Endothelial cell of umbilical vein (primary cell): ENCODE data around the gene DNTT. TPM values are rescaled to one million over a fixed set of nuclear protein-coding genes. Genes with fewer than 3 reads are reported as not detected.
A peak's percentile ranks its signal among the peaks of the same experiment; 100 is the strongest.

Experiments used
- BruUV-seq: library from RNA; stranded (reverse); fragments of 400-500 nt; replicated peaks from 2 replicates; lab custom pipeline; 2021; lab: Mats Ljungman, UMichigan
- CTCF ChIA-PET: fragments of 300-600, 350-600 bp; sonication (Branson Sonifier 250); formaldehyde crosslinking; loops from one replicate; lab custom pipeline; 2021; ENCODE audit warnings: antibody characterized with exemption, inconsistent platforms; lab: Charles Lee
- POLR2A ChIA-PET: fragments of 300-600, 350-600 bp; sonication (Branson Sonifier 250); formaldehyde crosslinking; loops from one replicate; lab custom pipeline; 2021; ENCODE audit warnings: antibody characterized with exemption, inconsistent platforms; lab: Charles Lee
- DNase-seq: peaks from one replicate; pipeline ENCODE4 v3.0.0-alpha.2; 2011; ENCODE audit warnings: low read depth, low spot score
- FAIRE-seq: peaks from 2 replicates; lab custom pipeline; 2011; peaks lifted over from hg19 to GRCh38; lab: Jason Lieb, UNC
- H2AFZ ChIP-seq: 2 replicates; pipeline ENCODE4 v1.6.0; 2012; ENCODE audit warnings: low read depth, low read length, control low read depth, inconsistent platforms
- H3K27ac ChIP-seq: 2 replicates; pipeline ENCODE4 v1.5.1; 2011; ENCODE audit warnings: low read depth, mild to moderate bottlenecking, control low read depth, low read length, moderate library complexity; ENCODE audit not compliant: insufficient read depth
- H3K27me3 ChIP-seq, 2 experiments: 2 replicates each; pipeline versions ENCODE4 v1.6.0 to v1.6.1; 2011; ENCODE audit warnings: low read length in 2 of 2, mixed read lengths in 1 of 2; ENCODE audit not compliant: control insufficient read depth in 2 of 2, insufficient read depth in 2 of 2
- H3K36me3 ChIP-seq, 2 experiments: 2 replicates in 1 of 2; 3 replicates in 1 of 2; pipeline ENCODE4 v1.5.1; 2011; ENCODE audit warnings: low read length in 2 of 2, mild to moderate bottlenecking in 1 of 2, moderate library complexity in 1 of 2; ENCODE audit not compliant: control insufficient read depth in 2 of 2, insufficient read depth in 2 of 2; ENCODE audit errors: extremely low read depth in 1 of 2
- H3K4me1 ChIP-seq: 3 replicates; pipeline ENCODE4 v1.5.1; 2011; ENCODE audit warnings: mild to moderate bottlenecking, low read length; ENCODE audit not compliant: control insufficient read depth, insufficient read depth; ENCODE audit errors: extremely low read depth
- H3K4me2 ChIP-seq: 2 replicates; pipeline ENCODE4 v1.6.1; 2011; ENCODE audit warnings: low read length, control low read depth, mixed read lengths; ENCODE audit not compliant: insufficient read depth
- H3K4me3 ChIP-seq, 3 experiments: fragments of 200-600 bp in 1 of 3; sonication (generic), shearing (Covaris generic) in 1 of 3; replicated peaks in 1 of 3; 2 replicates each; pipeline ENCODE4 v1.5.1; 2011 to 2016; ENCODE audit warnings: control low read depth in 3 of 3, low read length in 3 of 3, mild to moderate bottlenecking in 2 of 3, inconsistent platforms in 1 of 3, low read depth in 1 of 3, moderate library complexity in 1 of 3; ENCODE audit not compliant: insufficient read depth in 1 of 3
- H3K79me2 ChIP-seq: 2 replicates; pipeline ENCODE4 v1.6.0; 2012; ENCODE audit warnings: low read length, inconsistent platforms; ENCODE audit not compliant: control insufficient read depth, insufficient read depth
- H3K9ac ChIP-seq: replicated peaks from 2 replicates; pipeline ENCODE3; 2011; ENCODE audit warnings: low read length, control low read depth; ENCODE audit not compliant: insufficient read depth; ENCODE audit errors: extremely low read depth
- H3K9me1 ChIP-seq: replicated peaks from 3 replicates; pipeline ENCODE4 v1.6.0; 2011; ENCODE audit warnings: mild to moderate bottlenecking, low read length; ENCODE audit not compliant: control insufficient read depth, insufficient read depth; ENCODE audit errors: extremely low read depth
- H3K9me3 ChIP-seq: replicated peaks from 2 replicates; pipeline ENCODE4 v1.5.1; 2012; ENCODE audit warnings: low read length, inconsistent platforms; ENCODE audit not compliant: control insufficient read depth, insufficient read depth
- H4K20me1 ChIP-seq: replicated peaks from 2 replicates; pipeline ENCODE3; 2011; ENCODE audit warnings: mild to moderate bottlenecking, low read length; ENCODE audit not compliant: control insufficient read depth, insufficient read depth; ENCODE audit errors: extremely low read depth
- EZH2 ChIP-seq: IDR thresholded peaks from 2 replicates; pipeline ENCODE4 v1.6.1; 2012; ENCODE audit warnings: borderline replicate concordance, low read depth, mild to moderate bottlenecking, moderate library complexity, low read length, inconsistent platforms; ENCODE audit not compliant: severe bottlenecking
- FOS ChIP-seq: IDR thresholded peaks from 2 replicates; pipeline ENCODE4 v1.6.1; 2011; ENCODE audit warnings: mild to moderate bottlenecking, low read length, moderate library complexity, borderline replicate concordance; ENCODE audit not compliant: insufficient read depth
- GATA2 ChIP-seq: IDR thresholded peaks from 2 replicates; pipeline ENCODE4 v1.7.0; 2011; ENCODE audit warnings: low read depth, mild to moderate bottlenecking, moderate library complexity, mixed read lengths, low read length; ENCODE audit not compliant: insufficient read length, insufficient read depth
- JUN ChIP-seq: IDR thresholded peaks from 2 replicates; pipeline ENCODE4 v1.6.1; 2011; ENCODE audit warnings: borderline replicate concordance, low read depth; ENCODE audit not compliant: insufficient read length, insufficient read depth
- MYC ChIP-seq: IDR thresholded peaks from one replicate; pipeline ENCODE4 v1.6.1; 2011; ENCODE audit warnings: mild to moderate bottlenecking, low read depth, low read length
- POLR2A ChIP-seq: IDR thresholded peaks from 2 replicates; pipeline ENCODE4 v1.6.1; 2012; ENCODE audit warnings: low read depth, mild to moderate bottlenecking, control low read depth, low read length
- POLR2AphosphoS5 ChIP-seq: IDR thresholded peaks from 2 replicates; pipeline ENCODE4 v1.6.1; 2012; ENCODE audit warnings: low read depth, mild to moderate bottlenecking, control low read depth, low read length, moderate library complexity; ENCODE audit not compliant: insufficient read depth
- dilution Hi-C: fragments of 300-500 bp; cut with MboI; formaldehyde crosslinking; loops from one replicate; pipeline ENCODE4 v1.15.0; 2019; ENCODE audit warnings: low sequenced_read_pairs; ENCODE audit not compliant: extremely low pct_ligation_motif_present
- intact Hi-C: fragments of 100-400 bp; cut with micrococcal nuclease; formaldehyde crosslinking; loops from one replicate; pipeline ENCODE4 v1.10.0; 2022
- polyA plus RNA-seq, 4 experiments: library from polyadenylated mRNA; depleted of rRNA in 3 of 4; stranded (reverse) in 3 of 4; unstranded in 1 of 4; fragments of >200 nt; gene quantifications; 2 replicates each; pipeline versions ENCODE4 v1.2.1 to v1.2.3, GENCODE V29; 2011 to 2012; ENCODE audit warnings: missing spikeins in 1 of 4
- total RNA-seq: library from RNA; stranded (reverse); gene quantifications from 2 replicates; pipeline ENCODE4 v1.2.3, GENCODE V29; 2021
- TF ChIP-seq, protein P1 (sequence below): IDR thresholded peaks from 2 replicates; pipeline ENCODE4 v1.6.1; 2011; ENCODE audit not compliant: insufficient read depth, insufficient read length

Gene DNTT
- total and polyA plus RNA-seq, 2 donors (not counting 3 experiments of a cell fraction or from before 2014, with no cell fraction given) = not detected

DNA sequence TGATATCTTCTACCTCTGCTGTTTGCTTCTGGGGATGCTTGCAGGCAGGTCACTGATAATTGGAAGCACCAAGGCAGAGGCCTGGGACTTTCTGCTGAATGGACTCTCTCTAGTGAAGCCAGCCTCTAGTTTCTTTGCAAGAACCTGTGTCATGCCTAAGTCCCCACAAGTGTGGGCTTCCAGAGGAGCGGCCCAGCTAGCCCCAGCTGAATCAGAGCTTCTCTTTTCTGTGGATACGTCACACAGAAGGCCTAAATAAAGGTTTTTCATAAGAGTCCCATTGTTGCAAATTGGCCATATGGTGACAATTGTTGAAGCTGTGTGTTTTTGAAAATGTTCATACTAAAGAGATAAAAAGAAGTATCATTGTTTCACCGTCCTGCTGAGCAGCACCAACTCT is 61.3 kb downstream of the DNTT start:
- H3K9me1 ChIP-seq = no peaks in the 10 kb centered on the region
- TF ChIP-seq FOS = no peak
- no peak for TF ChIP-seq POLR2A
- no peak for TF ChIP-seq GATA2
- TF ChIP-seq JUN = no peak
- no peak for TF ChIP-seq MYC
- TF ChIP-seq, protein P1, sequence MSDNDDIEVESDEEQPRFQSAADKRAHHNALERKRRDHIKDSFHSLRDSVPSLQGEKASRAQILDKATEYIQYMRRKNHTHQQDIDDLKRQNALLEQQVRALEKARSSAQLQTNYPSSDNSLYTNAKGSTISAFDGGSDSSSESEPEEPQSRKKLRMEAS = no peak
- H3K9me3 ChIP-seq = no peaks in the 10 kb centered on the region
- no peaks in the 10 kb centered on the region for H4K20me1 ChIP-seq
- no peaks in the 10 kb centered on the region for H3K27me3 ChIP-seq
- BruUV-seq = no TSS peak
- DNase-seq (no peak), FAIRE-seq (no peak)
- no peak overlapping the region for H3K27ac ChIP-seq
- H3K79me2 ChIP-seq = no peaks in the 10 kb centered on the region
- CTCF ChIA-PET = interaction anchor here (0.9 to 2.6 kb wide), 4 partner anchors 9 to 30 kb away, joined by 3 to 17 read pairs (median 10); no protein-coding TSS in a partner anchor
- H3K4me1 ChIP-seq = peaks cover 10% of the 10 kb centered on the region
- intact Hi-C loops (no loop called here), dilution Hi-C loops (no loop called here)
- no peak overlapping the region for H3K9ac ChIP-seq
- POLR2A ChIA-PET = no interaction called here
- H3K4me2 ChIP-seq = no peak overlapping the region
- no peaks in the 10 kb centered on the region for H3K36me3 ChIP-seq
- no peak overlapping the region for H3K4me3 ChIP-seq
- no peak overlapping the region for H2AFZ ChIP-seq

DNA sequence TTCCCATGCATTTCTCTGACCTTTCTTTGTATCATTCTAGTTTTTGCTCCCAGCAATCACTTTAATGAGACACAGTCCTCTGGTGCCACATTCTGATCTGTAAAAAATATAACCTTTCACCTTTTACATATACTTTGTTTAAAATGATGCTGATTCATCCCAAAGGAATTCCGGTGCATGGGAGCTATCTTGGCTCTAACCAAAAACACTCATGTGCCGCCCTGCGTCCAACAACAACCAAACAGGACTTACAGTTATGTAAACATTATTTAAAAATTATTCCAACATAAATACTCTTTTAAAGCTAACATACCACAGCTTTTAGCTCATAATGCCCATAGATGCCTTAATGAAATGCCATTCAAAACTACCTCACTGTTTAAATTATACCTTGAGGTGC is 62.3 kb downstream of the DNTT start:
- POLR2A ChIA-PET = no interaction called here
- FAIRE-seq = peak; percentile 66

More for the DNA sequence above, 62.3 kb downstream of the DNTT start:
- Histone ChIP-seq H3K4me2 (no peak overlapping the region), H3K27me3 (no peaks in the 10 kb centered on the region), H3K79me2 (no peaks in the 10 kb centered on the region), H2AFZ (no peak overlapping the region), H3K9ac (no peak overlapping the region), H3K27ac (no peak overlapping the region), H3K4me1 (peaks cover 10% of the 10 kb centered on the region), H3K9me1 (no peaks in the 10 kb centered on the region), H4K20me1 (no peaks in the 10 kb centered on the region), H3K36me3 (no peaks in the 10 kb centered on the region), H3K4me3 (no peak overlapping the region), H3K9me3 (no peaks in the 10 kb centered on the region)
- no TSS peak for BruUV-seq
- dilution Hi-C loops (no loop called here), intact Hi-C loops (loop anchor here (1.0 kb wide), 1 partner anchor 31 kb away; no protein-coding TSS in a partner anchor)
- TF ChIP-seq POLR2A (no peak), MYC (no peak), POLR2AphosphoS5 (no peak), JUN (no peak), FOS (no peak), GATA2 (no peak), EZH2 (no peak)
- TF ChIP-seq, protein P1 = no peak
- peak; percentile 17 for DNase-seq
- CTCF ChIA-PET = interaction anchor here (0.7 to 2.6 kb wide), 7 partner anchors 9 to 658 kb away, joined by 3 to 13 read pairs (median 5); no protein-coding TSS in a partner anchor
